G401.6 (cell line): Measurements from ENCODE around the gene ZFX.
"Not testable (repeated sequence)": the region's sequence is repeated elsewhere in the genome, so short reads cannot be mapped to it uniquely, and the experiment has no call there.

Experiments
- FAIRE-seq: peaks from 2 replicates; lab custom pipeline; 2012; peaks lifted over from hg19 to GRCh38; lab: Jason Lieb, UNC

Gene ZFX

GRCh38 chrX:24149351-24150050, at the start of gene ZFX:
Gene ZFX, plus strand, starts transcription at chrX:24149729. Its CDS starts 23,014 bp downstream, at chrX:24172743.
- FAIRE-seq = no peak

GRCh38 chrX:24100713-24101112, 48.8 kb upstream of the ZFX start:
- no peak for FAIRE-seq

DNA sequence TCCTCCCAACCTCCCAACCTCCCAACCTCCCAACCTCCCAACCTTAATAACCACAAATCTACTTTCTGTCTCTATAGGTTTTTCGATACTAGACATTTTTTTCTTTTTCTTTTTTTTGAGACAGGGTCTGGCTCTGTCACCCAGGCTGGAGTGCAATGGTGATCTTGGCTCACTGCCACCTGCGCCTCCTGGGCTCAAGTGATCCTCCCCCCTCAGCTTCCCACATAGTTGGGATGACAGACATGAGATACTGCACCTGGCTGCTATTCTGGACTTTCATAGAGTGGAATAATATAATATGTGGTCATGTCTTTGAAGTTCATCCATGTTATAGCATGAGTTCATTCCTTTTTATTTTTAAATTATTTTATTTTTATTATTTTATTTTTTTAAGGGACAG, 39.5 kb upstream of the ZFX start:
- no peak for FAIRE-seq

DNA sequence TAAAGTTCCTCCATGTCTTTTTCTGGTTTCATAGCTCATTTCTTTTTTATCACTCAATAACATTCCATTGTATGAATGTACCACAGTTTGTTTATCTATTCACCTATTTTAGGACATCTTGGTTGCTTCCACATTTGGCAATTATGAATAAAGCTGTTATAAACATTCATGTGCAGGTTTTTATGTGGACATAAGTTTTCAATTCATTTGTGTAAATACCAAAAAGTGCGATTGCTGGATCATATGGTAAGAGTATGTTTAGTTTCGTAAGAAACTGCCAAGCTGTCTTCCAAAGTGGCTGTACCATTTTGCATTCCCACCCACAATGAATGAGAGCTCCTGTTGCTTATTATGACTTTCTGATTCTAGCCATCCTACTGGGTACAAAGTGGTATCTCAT, 36.3 kb upstream of the ZFX start:
- FAIRE-seq = no peak

GRCh38 chrX:24117258-24117657, 32.3 kb upstream of the ZFX start:
- no peak for FAIRE-seq

- FAIRE-seq = peak; percentile 25
These were observed 25.2 kb upstream of the ZFX start for GRCh38 chrX:24124244-24124799.

DNA sequence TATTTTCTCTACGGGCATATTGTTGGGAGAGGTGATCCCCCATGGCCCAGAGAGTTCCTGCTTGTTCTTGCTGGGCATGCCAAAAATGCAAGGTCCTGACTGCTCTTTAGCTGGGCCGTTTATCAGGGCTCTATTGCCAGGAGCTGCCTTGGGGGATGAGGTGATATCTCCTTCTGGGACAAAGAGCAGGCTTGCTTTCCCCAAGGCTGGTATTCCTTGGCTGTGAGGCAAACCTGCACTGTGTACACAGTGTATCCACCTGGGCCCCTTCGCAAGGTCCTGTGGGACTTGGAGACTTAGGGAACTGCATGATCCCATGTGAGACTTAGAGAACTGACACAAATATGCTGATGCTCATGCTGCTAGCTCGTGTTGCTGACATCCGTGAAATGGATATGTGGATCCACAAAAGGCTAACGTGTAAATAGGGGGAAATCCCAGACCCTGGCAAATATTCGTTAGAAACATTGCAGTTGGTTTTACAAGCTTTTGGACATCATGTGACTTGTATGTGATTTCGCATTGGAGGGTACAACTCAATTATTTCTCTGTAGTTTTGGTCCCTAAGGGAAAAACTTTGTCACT, 24.4 kb upstream of the ZFX start:
- no peak for FAIRE-seq

GRCh38 chrX:24131476-24131875, 18.1 kb upstream of the ZFX start:
- FAIRE-seq = no peak

DNA sequence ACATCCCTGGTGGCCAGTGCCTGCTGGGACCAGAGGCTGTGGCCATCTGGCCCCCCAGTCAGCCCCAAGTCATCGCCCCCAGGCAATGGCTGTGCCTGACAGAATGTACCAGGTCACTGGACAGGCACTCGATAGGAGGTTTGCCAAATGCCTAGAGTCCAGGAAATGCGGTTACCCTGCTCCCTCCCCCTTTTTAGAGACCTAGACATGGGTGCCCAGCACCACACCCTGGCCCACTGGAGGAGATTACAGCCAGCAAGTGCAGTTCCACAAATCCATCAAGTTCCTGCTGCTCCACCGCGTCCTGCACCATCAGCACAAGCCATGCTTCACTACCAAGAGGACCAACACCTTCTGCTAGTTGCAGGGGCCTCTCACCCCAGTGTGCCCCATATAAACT, 16.2 kb upstream of the ZFX start:
- no peak for FAIRE-seq

- FAIRE-seq = not testable (repeated sequence)
These were observed 13.8 kb upstream of the ZFX start for GRCh38 chrX:24135768-24136167.

DNA sequence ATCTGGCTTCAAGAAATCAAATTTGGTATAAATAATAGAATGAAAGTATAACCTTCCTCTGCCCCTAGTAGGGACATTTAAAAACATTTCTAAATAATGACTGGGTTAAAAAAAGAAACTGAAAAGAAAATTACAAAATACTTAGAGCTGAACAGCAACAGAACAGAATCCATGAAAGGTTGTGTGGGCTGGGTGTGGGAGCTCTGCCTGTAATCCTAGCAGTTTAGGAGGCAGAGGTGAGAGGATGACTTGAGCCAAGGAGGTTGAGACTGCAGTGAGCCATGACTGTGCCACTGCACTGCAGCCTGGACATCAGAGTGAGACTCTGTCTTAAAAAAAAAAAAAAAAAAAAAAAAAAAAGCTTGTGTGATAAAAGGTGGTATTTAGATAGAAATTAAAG, 12.3 kb upstream of the ZFX start:
- FAIRE-seq = peak; percentile 6

DNA sequence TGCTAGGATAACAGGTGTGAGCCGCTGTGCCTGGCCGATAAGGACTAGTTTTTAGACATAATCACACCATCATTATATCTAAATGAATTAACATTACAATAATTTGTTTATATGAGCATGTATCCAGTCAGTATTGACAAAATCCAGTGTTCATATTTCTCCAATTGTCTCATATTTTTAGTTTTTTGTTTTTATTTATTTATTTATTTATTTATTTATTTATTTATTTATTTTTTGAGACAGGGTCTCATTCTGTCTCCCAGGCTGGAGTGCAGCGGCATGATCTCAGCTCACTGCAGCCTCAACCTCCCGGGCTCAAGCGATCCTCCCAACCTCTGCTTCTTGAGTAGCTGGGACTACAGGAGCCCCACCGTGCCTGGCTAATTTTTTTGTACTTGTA, 5.5 kb upstream of the ZFX start:
- FAIRE-seq = not testable (repeated sequence)

DNA sequence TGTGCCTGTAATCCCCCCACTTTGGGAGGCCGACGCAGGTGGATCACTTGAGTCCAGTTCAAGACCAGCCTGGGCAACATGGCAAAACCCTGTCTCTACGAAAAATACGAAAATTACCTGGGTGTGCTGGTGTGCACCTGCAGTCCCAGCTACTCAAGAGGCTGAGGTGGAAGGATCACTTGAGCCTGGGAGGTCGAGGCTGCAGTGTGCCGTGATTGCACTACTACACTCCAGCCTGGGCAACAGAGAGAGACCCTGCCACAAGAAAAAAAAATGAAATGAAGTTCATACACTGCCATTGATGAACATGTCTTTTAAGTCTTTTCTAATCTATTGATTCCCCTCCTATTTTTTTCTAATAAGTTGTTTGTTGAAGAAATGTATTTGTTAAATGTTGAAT, 5.0 kb upstream of the ZFX start:
- no peak for FAIRE-seq

DNA sequence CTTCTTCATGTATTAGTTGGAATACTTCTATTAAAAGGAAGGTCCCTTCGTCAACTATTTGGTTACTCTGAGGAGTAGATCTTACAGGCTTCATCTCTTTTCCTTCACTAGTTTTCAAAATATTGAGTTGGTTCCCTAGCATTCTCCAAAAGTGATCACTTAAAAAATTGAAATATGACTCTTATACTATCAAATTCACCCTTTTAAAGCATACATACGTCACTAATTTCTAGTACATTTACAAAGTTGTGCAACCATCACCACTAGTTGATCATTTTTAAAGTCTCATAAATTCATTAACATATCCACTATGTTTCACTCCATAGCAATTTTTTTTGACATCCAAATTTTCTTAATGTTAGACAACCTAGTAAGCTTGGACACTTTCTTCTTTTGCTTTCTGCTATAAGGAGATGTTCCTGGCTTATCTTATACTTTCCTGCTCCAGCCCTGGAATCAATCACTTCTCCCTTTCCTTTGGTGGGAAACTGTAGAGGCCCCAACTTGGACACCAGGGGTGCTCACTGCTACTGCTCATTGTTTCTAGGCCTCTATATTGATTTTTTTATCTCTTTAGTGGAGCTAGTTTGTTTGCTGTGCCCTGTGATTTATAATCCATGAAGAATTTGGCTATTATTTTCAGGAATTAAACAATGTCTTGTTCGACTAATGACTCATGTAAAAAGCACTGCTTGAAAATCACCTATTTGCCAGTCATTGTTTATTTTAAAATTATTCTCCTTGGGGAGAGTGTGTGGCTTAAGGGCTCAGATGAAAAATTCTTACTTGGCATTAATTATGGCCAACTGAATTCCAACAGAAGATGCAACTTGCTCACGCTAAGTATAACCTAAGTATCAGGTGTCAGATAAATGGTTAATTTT, 4.0 kb upstream of the ZFX start:
- peak; percentile 76 for FAIRE-seq

DNA sequence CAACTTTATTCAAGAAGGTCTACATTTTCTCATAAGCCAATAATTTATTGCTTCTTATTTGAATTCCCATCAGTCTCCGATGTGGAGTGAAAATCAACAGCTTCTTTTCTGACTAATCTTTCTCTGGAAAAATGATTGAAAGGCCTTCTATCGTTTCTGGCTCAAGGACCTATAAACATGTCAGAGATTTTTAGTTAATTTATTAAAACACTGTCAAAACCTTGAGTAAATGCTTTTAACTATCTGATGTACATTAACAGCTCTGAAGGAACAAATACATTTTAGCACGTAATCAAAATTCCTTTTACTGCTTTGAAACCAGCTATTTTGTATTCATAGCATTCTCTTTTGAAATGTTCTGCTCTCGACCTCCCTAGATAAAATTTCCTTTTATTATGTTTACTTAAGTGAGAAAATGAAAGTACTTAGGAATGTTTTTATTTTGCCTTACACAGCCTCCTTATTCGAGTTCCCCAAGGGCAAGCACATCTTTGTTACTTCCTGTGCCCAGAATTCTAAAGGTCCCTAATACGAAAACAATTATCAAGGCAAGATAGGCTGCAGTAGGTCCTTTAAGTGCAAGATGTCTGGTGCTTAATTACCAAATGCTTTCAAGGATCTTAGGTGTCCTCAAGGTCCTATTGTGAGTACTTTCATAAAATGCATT, 3.1 kb upstream of the ZFX start:
- peak; percentile 86 for FAIRE-seq

DNA sequence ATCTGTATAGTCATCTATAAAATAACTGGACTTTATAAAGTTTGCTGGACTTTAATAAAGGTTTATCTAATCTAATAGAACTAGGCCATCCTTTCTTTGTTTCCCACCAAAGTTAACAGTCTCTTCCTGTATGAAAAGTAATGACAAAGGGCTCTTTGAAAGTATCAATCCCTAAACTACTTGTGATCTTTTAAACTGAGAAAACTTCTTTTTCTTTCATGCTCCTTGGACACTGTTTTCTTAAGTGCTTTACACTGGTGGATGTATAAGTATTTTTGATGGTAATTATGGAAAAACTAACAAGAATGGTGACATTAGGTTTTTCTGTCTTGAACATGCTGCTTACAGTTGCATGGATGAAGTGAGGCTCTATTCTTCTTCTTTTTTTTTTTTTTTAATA, 2.4 kb upstream of the ZFX start:
- FAIRE-seq = peak; percentile 31

- FAIRE-seq = no peak
These were observed 1.4 kb upstream of the ZFX start for GRCh38 chrX:24148121-24148520.

DNA sequence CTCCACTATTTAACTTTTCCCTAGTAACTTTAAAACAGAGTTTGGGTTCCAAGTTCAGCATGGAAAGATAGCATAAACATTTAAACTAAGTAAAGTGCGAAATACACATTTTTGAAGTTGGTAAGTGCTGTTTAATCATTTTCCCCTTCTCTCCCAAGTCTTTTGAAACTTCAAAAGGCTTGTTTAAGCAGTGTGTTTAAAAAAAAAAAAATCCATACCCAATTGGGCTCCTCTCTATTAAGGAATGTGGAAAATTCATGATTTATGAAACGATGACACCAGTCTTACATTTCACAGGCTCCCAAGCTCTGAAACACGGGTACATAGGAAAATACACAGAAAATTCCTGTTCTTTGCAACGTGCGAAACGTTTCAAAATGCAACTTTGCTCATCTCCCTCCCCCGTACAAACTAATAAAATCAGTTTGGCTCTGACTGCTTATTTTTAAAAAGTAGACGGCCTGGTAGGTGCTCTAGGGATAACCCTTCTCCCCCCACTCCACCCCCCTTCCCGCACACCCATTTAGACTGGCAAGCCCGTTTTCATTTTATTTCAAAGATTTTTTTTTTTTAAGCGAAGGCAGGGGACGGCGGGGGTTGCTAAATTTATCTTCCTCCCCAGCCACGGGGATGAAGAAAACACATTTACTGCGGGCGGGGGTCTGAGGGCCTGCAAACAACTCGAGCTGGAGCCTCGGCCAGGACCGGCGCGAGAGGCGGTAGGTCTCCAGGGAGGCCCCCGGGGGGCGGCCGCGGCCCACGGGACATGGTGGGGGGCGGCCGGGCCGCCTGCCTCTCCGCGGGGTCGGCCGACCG, 786 bp upstream of the ZFX start:
- FAIRE-seq = peak; percentile 68

GRCh38 chrX:24150051-24150790, 692 bp downstream of the ZFX start:
- no peak for FAIRE-seq

- no peak for FAIRE-seq
These were observed 1.4 kb downstream of the ZFX start for GRCh38 chrX:24150898-24151297.

DNA sequence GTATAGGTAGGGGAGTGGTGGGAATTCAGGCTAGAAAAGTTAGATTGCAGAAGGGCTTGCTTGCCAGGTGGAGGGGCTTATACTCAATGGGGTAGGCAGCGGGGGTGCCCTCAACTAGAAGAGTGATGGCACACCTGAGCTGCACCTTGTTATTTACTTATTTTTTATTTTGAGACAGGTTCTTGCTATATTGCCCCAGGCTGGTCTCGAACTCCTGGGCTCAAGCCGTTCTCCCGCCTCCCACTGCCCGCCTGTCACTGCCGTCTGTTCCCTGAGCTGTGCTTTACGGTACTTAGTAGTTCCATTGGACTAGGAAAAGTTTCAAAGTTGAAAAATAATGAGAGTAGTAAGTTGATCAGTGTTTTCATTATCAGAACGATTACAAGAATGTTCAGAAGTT, 2.0 kb downstream of the ZFX start:
- no peak for FAIRE-seq
